ENCODE data around the gene BCAM.

- TF ChIP-seq CTCF (IDR thresholded peaks at IDR 0.05): peak in 2 of 3 donors; percentile 12 to 40
- no peak for TF ChIP-seq POLR2A (IDR thresholded peaks at IDR 0.05)
Observed at GRCh38 chr19:44807652-44808462, 1.0 kb upstream of the BCAM start.
